ENCODE measurements around the gene EFNA2.
"Not testable (repeated sequence)": the region's sequence is repeated elsewhere in the genome, so short reads cannot be mapped to it uniquely, and the experiment has no call there.

EFNA2 gene

DNA sequence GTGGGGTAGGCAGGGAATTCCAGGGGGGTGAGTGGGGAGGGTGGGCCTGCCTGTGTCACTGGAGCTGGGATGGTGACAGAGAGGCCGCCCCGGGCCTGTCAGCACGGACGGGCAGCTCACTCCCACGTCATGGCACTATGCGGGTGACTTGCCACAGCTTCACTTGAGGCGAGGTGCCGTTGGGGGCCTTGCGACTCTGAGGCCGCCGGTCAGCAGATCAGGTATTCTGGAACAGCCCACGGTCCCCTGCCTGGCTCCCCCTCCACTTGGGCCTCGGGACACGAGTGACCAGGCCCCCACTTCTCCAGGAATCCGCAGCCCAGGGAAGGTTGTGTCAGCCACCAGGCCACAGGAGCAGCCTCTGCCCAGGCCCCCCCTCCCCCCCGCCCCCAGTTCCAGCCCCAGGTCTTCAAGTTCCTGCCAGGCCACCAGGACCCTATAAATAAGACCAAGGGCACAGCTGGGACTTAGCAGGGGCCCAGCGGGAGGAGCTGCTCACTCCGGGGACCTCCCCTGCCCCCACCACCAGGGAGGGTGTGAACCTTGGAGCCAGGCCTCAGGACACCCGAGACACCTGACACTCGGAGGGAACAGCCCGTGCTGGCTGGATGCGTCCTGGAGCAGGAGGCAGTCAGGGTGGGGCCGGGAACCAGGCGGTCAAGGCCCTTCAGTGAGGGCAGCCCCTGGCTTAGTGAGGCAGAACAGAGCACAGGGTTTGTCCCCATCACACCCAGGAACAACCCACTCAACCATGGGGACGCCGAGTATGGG, 40.0 kb upstream of the EFNA2 start:
- TF ChIP-seq, protein P1, sequence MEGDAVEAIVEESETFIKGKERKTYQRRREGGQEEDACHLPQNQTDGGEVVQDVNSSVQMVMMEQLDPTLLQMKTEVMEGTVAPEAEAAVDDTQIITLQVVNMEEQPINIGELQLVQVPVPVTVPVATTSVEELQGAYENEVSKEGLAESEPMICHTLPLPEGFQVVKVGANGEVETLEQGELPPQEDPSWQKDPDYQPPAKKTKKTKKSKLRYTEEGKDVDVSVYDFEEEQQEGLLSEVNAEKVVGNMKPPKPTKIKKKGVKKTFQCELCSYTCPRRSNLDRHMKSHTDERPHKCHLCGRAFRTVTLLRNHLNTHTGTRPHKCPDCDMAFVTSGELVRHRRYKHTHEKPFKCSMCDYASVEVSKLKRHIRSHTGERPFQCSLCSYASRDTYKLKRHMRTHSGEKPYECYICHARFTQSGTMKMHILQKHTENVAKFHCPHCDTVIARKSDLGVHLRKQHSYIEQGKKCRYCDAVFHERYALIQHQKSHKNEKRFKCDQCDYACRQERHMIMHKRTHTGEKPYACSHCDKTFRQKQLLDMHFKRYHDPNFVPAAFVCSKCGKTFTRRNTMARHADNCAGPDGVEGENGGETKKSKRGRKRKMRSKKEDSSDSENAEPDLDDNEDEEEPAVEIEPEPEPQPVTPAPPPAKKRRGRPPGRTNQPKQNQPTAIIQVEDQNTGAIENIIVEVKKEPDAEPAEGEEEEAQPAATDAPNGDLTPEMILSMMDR (IDR thresholded peaks at IDR 0.05; ENCODE audit: insufficient read depth, missing control alignments): no peak
- FAIRE-seq (no peak), DNase-seq (ENCODE audit: insufficient read length, low spot score) (no peak)

DNA sequence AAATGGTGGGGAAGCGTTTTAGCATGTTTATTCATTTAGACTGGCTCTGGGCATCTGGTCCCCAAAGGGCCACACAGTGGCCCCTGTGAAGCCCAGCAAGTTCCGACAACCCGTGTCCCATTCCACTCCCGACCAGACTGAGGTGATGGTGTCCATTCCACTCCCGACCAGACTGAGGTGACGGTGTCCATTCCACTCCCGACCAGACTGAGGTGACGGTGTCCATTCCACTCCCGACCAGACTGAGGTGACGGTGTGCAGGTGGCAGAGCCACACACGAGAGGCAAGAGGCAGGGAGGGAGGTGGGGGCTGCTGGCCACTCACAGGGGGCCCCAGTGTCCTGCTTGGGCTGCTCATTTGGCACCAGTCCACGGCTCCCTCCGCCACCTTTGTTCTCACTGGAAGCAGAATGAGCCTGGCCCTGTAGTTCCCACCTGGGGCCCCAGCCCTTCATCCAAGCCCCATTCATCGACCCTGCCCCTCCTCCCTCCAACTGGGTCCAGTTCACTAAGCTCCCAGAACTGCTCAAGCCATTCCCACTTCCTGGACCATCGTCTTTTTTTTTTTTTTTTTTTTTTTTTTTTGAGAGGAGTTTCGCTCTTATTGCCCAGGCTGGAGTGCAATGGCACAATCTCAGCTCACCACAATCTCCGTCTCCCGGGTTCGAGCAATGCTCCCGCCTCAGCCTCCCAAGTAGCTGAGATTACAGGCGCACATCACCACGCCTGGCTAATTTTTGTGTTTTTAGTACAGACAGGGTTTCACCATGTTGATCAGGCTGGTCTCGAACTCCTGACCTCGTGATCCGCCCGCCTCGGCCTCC, 39.2 kb upstream of the EFNA2 start:
- FAIRE-seq; DNase-seq (ENCODE audit: insufficient read length, low spot score): not testable (repeated sequence)

DNA sequence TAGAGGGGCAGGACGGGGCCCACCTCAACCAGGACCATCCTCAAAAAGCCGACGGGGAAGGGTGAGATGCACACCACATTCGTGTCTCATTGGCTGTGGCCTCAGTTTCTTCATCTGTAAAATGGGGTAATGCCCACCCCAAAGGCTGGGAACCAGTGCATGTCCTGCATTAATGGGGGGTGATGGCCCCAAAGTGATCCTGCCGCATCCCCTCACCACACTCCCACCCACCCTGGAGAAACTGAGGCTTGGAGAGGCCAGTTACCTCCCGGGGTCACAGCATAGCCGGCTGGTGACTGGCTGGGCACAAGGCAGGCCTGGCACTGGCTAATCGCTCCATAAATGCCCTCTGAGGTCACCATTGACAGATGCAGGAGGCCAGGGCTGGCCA, 37.9 kb upstream of the EFNA2 start:
- DNase-seq (ENCODE audit: insufficient read length, low spot score): no peak
- TF ChIP-seq, protein P1 (IDR thresholded peaks at IDR 0.05; ENCODE audit: insufficient read depth, missing control alignments): no peak
- FAIRE-seq: no peak

DNA sequence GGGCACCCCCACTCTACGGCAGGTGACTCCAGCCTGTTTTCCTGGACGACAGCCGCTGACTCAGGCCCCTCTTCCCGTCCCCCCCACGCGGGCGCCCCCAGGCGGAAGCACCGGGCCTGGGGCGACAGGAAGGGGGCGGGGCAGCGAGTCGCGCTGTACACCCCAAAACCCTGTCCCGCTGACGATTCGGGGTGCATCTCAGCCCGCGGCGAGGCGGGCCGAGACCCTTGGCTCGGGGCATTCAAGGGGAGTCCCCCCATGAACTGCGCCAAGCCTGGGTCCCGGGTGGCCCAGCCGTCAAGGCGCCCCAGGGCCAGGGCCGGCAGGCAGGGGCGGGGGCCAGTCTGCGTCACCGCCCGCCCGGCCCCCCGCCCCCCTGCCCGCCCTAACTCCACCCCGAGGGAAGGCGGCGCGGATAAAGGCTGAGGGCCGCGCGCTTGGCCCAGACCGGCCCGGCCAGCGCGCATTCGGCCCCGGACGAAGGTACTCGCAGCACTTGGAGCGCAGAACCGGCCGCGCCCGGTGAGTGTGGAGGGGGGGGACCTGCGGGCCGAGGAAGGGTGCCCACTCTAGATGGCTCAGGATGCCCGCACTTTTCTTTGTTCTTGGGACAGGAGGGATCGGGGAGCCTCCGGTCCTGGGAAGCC, 37.4 kb upstream of the EFNA2 start, which contains the start of gene MIDN:
Gene MIDN, plus strand, starts transcription at position 445 of the 647 bp plus-strand sequence. CDS start 1,714 bp downstream, outside the sequence.
- TF ChIP-seq, protein P1 (IDR thresholded peaks at IDR 0.05; ENCODE audit: insufficient read depth, missing control alignments): no peak
- FAIRE-seq: no peak

DNA sequence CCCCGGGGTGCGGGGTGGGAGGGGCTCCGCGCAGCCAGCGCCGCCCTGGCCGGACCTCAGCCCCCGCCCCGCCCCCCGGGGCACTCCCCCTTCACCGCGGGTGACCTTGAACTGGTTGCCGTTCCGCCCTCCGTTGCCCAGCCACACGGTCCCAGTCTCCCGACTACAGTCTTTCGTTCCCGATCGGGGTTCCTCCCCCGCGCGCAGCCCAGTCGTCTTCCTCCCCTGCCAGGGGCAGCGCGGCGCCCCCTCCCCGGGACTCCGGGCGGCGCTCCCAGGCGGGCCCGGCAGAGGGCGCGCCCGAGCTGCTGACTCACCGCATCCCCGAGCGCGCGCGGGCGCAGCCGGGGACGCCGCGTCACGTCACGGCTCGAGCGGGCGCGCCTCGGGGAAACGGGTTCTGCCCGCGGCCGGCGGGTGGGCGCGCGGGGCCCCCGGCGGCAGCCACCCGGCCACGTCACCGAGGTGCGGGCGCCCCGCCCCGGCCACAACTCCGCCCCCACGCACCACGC, 36.8 kb upstream of the EFNA2 start:
- DNase-seq (ENCODE audit: insufficient read length, low spot score): no peak
- no peak for FAIRE-seq
- TF ChIP-seq, protein P1 (IDR thresholded peaks at IDR 0.05; ENCODE audit: insufficient read depth, missing control alignments): peak; percentile 52

More for the DNA sequence above, 37.4 kb upstream of the EFNA2 start, which contains the start of gene MIDN:
- DNase-seq (ENCODE audit: insufficient read length, low spot score): peak; percentile 61

DNA sequence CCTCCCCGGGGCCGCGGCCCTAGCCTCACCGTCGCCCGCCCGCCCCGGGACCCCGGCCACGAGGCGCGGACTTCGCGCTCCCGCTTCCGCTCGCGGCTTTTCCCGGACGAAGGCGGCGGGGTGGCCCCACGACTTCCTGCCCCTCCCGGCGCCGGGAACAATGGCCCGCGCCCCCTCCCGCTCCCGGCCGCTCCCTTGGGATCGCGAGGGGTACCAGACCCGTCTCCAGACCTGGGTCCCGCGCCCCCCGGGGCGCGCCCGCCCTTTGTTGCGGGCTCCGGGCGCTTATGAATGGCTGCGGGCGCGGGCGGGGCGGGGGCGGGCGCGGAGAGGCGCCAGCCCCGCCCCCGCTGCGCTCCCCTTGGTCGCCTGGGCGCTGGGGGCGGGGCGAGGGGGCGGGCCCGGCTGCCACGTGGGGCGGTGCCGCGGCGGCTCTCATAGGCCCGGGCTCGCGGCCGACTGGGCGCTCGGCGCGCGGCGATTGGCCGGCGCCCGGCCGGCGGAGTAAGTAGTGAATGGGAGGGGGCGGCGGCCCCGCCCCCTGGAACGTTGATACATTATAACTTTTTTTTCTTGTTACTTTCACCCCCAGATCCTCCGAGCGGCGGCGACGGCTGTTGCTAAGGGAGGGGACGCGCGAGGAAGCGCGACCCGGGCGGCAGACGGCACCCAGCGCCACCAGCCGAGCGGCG, 36.2 kb upstream of the EFNA2 start:
- FAIRE-seq: no peak
- TF ChIP-seq, protein P1 (IDR thresholded peaks at IDR 0.05; ENCODE audit: insufficient read depth, missing control alignments): no peak
- peak; percentile 72 for DNase-seq (ENCODE audit: insufficient read length, low spot score)
